Superior temporal gyrus (tissue), 1 donor: Measurements from ENCODE around the gene ZMAT5.
A peak's percentile ranks its signal among the peaks of the same experiment; 100 is the strongest.

Experiments used
- DNase-seq: peaks from one replicate; pipeline ENCODE4 v3.0.0-alpha.2; 2016; ENCODE audit errors: extremely low spot score

ZMAT5 gene, protein sequence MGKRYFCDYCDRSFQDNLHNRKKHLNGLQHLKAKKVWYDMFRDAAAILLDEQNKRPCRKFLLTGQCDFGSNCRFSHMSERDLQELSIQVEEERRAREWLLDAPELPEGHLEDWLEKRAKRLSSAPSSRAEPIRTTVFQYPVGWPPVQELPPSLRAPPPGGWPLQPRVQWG

GRCh38 chr22:29766632-29767170 lies at the start of gene ZMAT5:
TSS of gene ZMAT5 (minus strand) at chr22:29767007. CDS start at chr22:29748544, 18,463 bp downstream.
- no peak for DNase-seq

GRCh38 chr22:29816539-29816938 lies 49.7 kb upstream of the ZMAT5 start:
- DNase-seq = peak; percentile 60

DNA sequence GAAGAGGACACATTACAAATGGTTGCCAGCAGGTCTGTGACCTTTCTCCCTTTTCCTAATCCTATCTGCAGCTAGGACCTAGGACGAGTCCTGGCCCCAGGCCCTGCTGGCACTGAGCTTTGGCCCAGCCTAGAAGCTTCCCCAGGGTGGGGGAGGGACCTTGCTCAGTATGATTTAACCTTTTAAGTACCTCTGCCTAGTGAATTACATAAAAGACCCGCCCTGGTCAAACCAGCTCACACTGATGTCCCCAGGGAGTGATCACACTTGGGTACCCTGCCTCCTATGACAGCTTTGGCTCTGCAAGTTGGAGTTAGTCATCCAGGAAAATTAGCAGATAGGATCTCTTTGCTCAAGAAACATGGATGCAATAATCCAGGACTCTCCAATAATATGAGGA lies 49.3 kb upstream of the ZMAT5 start:
- DNase-seq = no peak

DNA sequence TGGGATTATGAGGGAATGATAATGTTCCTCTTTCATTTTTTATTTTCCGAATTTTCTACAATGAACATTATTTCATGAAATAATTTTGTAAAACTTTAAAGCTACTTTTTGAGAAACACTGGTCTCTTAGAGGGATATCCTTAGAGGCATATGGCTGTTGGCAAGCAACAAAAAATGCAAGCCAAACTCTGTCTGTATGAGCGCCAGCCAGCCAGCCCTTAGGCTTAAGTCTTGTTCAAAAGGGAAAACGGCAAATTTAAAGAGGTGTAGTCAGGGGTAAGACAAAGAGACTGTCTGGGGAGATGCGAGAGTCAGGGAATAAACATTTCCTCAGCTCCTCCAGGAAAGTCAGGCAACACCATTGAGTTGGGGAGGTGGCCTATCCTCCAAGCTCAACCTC lies 48.8 kb upstream of the ZMAT5 start:
- DNase-seq = no peak

GRCh38 chr22:29814003-29814402 lies 47.2 kb upstream of the ZMAT5 start:
- DNase-seq = no peak

- DNase-seq = no peak
Observed at GRCh38 chr22:29813563-29813962, 46.8 kb upstream of the ZMAT5 start.

DNA sequence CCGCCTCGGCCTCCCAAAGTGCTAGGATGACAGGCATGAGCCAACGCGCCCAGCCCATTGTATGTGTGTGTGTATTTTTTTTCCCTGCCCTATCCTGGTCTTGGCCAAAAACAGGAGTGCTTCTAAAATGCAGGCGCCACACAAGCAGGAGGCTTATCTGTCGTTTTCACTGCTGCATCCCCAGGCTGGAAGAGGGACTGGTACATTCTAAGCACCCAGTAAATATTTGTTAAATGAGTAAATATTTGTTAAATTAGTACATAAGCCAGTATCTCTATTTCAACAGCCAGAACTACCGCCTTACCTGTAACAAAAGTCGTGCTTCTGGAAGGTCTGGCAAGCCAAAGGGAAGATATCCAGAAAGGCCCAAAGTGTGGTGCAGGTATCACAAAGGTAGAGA lies 46.3 kb upstream of the ZMAT5 start:
- DNase-seq = no peak

- DNase-seq = no peak
Observed at GRCh38 chr22:29811377-29811776, 44.6 kb upstream of the ZMAT5 start.

DNA sequence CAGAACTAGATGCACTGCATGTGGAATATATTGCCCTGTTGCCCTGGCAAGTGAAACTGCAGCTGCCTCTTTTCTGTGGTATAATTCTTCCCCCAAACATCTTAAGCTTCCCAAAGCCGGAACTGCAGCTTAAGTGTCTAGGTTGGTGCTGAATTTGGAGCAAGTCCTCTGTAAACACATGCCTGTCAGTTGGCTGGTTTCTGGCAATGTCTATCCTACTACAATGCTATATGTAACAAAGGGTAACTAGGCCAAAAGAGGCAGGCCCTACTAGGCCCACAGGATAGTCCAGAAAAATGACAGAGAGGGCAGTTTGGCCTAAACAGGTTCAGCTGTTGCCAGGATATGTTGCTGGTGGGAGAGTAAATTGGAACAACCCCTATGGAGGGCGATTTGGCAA lies 43.4 kb upstream of the ZMAT5 start:
- peak; percentile 18 for DNase-seq

DNA sequence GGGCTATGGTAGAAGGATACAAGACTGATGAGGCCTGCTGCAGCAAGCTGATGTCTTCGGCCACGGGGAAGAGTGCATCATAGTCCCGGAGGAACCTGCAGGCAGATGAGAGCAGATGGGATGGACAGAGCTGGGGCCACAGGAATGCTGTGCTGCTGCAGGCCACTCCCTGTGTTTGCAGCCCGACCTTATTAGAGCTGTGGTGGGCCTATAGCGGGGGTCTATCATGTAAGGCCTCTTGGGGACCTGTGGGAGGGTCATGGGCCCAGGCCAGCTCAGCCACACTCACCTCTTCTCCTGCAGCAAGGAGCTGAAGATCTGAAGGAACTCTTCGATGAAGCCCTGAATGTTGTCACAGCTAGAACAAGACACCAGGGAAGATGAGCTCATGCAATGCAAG lies 39.4 kb upstream of the ZMAT5 start:
- DNase-seq = no peak

DNA sequence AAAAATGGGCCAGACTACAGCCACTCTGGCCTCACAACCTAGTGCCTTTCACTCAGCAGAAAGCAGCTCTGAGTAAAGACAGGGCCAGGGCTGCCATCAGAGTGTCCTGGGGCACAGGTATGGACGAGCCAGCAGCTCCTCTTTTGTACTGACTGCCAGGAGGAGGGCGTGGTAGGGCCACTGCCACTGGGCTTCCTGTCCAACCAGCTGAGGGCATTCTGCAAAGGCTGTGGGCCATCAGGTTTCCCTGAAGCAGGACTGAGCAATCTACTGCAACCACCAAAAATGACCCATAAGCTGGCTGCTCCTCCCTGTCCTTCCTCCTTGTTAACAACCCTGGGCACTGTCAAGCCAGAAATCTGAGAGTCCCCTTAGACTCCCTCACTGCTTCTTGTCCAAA lies 38.2 kb upstream of the ZMAT5 start:
- DNase-seq = no peak

GRCh38 chr22:29803190-29803589 lies 36.4 kb upstream of the ZMAT5 start:
- no peak for DNase-seq

GRCh38 chr22:29801796-29802195 lies 35.0 kb upstream of the ZMAT5 start:
- no peak for DNase-seq

- no peak for DNase-seq
Observed at GRCh38 chr22:29801153-29801552, 34.3 kb upstream of the ZMAT5 start.

GRCh38 chr22:29799217-29799680 lies 32.4 kb upstream of the ZMAT5 start:
- peak; percentile 30 for DNase-seq

DNA sequence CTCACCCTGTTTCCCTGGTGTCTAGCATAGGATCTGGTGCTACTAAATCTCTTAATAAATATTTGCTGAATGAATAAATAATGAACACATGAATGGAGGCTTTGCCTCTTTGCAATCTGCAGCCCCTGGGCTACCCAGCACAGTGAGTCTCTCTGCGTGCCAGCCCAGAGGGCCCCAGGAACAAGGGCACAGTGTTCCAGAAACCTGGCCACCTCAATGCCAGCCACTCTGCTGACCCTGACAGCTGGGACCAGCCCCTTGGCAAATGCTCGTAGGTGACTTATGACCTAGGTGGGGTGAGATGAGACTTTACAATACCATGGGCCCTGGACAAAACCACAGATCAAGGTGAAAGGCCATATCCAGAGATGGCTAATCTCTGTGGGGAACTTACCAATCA lies 32.0 kb upstream of the ZMAT5 start:
- no peak for DNase-seq

GRCh38 chr22:29798318-29798717 lies 31.5 kb upstream of the ZMAT5 start:
- no peak for DNase-seq

GRCh38 chr22:29797351-29797750 lies 30.5 kb upstream of the ZMAT5 start:
- no peak for DNase-seq

DNA sequence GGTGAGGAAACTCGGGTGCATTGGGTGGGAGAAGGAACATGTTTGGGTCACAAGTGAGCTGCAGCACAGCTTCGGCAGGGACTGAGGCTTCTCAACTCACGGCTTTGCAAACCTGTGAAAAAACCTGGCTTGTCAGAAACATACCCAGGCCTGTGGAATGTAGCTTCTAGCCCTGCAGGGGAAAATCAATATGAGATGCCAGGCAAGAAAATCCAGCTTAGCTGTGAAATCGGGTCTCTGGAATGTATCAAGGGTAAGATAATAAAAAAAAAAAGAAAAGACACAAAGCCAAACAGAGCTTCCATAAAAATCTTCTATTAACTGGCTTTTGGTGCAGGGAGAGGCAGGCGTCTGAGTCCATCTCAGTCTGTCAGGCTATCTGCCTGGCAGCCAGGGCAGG lies 28.9 kb upstream of the ZMAT5 start:
- no peak for DNase-seq

DNA sequence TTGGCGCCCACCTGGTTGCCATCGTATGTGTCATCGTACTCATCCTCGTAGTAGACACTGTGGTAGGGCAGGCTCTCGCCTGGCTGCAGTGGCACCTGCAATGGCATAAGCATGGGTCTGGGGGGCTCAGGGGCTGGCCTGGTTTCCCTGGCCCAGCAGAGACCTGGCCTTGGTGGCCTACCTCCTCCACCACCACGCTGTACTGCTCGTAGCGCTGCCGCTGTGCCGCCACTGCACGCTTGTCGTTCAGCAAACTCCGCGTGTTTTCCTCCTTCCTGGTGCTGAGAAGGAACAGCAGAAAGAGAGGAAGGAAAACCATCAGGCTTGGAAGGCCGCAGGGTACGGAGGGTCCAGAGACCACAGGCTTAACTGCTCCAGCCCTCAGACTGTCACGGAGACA lies 26.6 kb upstream of the ZMAT5 start:
- no peak for DNase-seq

DNA sequence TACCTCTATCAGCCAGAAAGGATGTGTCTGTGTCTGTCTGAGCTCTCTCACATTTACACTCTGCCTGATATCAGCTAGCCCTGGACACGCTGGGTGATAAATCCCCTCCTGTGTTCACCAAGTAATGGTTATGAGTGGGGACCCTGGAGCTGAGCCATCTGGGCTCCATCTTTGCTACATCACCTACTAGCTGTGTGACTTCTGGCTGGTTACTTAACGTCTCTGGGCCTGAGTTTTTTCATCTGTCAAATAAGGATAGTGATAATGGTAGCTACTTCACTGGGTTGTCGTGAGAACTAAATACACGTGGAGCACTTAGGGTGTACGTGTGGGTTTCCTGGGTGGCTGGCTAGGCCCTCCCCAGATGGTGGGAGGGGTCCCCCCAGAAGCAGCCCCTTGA lies 23.3 kb upstream of the ZMAT5 start:
- no peak for DNase-seq

GRCh38 chr22:29788339-29789279 lies 21.8 kb upstream of the ZMAT5 start:
- DNase-seq = no peak
